Lower lobe of right lung (tissue), 2 donors: ENCODE measurements around the gene PHOSPHO2. TPM values are rescaled to one million over a fixed set of nuclear protein-coding genes. Genes with fewer than 3 reads are reported as not detected.

Experiments used
- ATAC-seq, 2 donors: fragments of 200-7000 bp; cut with Tn5 transposase; one replicate each; pipeline ENCODE4 v1.9.1; 2020 to 2022; ENCODE audit warnings: mild to moderate bottlenecking in 2 of 2, moderate library complexity in 2 of 2
- DNase-seq: peaks from one replicate; pipeline ENCODE4 v3.0.0-alpha.2; 2020
- H3K27ac ChIP-seq: fragments of 200-600 bp; one replicate; pipeline ENCODE4 v1.8.0; 2022
- H3K27me3 ChIP-seq: fragments of 200-600 bp; one replicate; pipeline ENCODE4 v1.8.0; 2022; ENCODE audit warnings: low read depth
- H3K36me3 ChIP-seq: fragments of 200-600 bp; one replicate; pipeline ENCODE4 v1.8.0; 2022; ENCODE audit warnings: mild to moderate bottlenecking
- H3K4me1 ChIP-seq: fragments of 200-600 bp; one replicate; pipeline ENCODE4 v1.8.0; 2022
- H3K4me3 ChIP-seq: fragments of 200-600 bp; one replicate; pipeline ENCODE4 v1.8.0; 2022; ENCODE audit warnings: mild to moderate bottlenecking
- H3K9me3 ChIP-seq: fragments of 200-600 bp; one replicate; pipeline ENCODE4 v1.8.0; 2022
- intact Hi-C: fragments of 100-400 bp; cut with DNase I; formaldehyde crosslinking; loops from one replicate; pipeline ENCODE4 v1.11.0; 2022
- long read RNA-seq: library from polyadenylated mRNA; unstranded; transcript quantifications from one replicate; pipeline ENCODE4 v2.0.0, GENCODE V29; 2021
- total RNA-seq: library from RNA; stranded (reverse); fragmentation: NEBNext Ultra II Directional; extraction: Animal tissue kit (Norgen Biotek cat#: 25700); gene quantifications from one replicate; pipeline ENCODE4 v1.2.1, GENCODE V29; 2021
- TF ChIP-seq, protein P1 (sequence below): fragments of 200-600 bp; IDR thresholded peaks from one replicate; pipeline ENCODE4 v1.8.0; 2022; ENCODE audit warnings: antibody characterized with exemption, mild to moderate bottlenecking
- donor health status: DM: no; HTN: yes; CAD: no; lungs with severe emphysema.

PHOSPHO2 gene, protein sequence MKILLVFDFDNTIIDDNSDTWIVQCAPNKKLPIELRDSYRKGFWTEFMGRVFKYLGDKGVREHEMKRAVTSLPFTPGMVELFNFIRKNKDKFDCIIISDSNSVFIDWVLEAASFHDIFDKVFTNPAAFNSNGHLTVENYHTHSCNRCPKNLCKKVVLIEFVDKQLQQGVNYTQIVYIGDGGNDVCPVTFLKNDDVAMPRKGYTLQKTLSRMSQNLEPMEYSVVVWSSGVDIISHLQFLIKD
- 6.1 TPM for total RNA-seq
- long read RNA-seq, partial matches to known transcripts: 1 of 4 reads
- long read RNA-seq, other reads (novel, unspliced or antisense): 1 of 4 reads

DNA sequence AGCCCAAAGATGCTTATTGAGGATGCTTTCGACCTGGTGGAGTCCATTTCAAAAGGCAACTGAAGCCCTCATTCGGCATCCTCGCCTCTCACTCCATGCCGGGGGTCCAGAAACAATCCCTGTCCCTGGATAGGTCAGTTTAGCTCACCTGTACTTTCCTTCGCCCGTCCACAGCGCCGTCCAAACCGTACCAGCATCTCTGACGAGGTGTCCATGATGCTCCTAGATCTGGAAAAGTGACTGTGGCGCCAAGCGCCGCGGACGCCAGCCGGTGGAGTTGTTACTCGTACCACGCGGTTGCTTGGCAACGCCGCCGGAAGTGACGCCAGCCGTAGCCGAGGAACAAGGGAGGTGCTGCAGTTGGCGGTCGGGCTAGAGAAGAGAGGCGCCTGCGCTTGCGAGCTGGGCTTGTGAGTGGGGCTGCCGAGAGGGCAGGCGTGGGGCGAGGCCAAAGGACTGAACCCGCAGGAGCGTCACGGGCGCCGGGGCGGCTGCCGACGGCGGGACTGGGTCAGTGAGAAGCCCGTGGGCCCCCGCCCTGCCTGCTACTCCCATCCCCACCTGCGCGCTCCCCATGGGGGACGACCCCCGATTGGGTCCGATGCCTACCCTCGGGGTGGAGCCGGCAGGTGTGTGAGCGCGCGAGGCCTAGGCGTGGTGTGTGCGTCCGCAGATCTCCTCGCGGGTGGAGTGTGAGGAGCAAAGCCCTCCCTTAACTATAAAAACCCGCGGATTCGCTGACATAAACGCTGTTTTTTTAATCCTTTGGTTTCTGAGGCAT, at the start of gene PHOSPHO2, which contains the start of gene CFAP210:
PHOSPHO2 (plus strand) TSS at position 357 of the 781 bp plus-strand sequence. CDS start 6,503 bp downstream, outside the sequence.
CFAP210 (minus strand) TSS at position 293 of the 781 bp plus-strand sequence; CDS start at position 215, 78 bp downstream.
- peak; percentile 99 to 100 for ATAC-seq
- H3K4me1 ChIP-seq: peaks cover 15% of the 10 kb centered on the region
- peak; percentile 100 for DNase-seq
- peak within 1 kb of the TSS; percentile 83 for H3K4me3 ChIP-seq
- no peaks in the 10 kb centered on the region for H3K9me3 ChIP-seq
- peaks cover 6% of the 10 kb centered on the region for H3K36me3 ChIP-seq
- H3K27ac ChIP-seq: peak within 1 kb of the TSS; percentile 97
- intact Hi-C loops: no loop called here
- no peaks in the 10 kb centered on the region for H3K27me3 ChIP-seq
- TF ChIP-seq, protein P1, sequence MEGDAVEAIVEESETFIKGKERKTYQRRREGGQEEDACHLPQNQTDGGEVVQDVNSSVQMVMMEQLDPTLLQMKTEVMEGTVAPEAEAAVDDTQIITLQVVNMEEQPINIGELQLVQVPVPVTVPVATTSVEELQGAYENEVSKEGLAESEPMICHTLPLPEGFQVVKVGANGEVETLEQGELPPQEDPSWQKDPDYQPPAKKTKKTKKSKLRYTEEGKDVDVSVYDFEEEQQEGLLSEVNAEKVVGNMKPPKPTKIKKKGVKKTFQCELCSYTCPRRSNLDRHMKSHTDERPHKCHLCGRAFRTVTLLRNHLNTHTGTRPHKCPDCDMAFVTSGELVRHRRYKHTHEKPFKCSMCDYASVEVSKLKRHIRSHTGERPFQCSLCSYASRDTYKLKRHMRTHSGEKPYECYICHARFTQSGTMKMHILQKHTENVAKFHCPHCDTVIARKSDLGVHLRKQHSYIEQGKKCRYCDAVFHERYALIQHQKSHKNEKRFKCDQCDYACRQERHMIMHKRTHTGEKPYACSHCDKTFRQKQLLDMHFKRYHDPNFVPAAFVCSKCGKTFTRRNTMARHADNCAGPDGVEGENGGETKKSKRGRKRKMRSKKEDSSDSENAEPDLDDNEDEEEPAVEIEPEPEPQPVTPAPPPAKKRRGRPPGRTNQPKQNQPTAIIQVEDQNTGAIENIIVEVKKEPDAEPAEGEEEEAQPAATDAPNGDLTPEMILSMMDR: no peak

DNA sequence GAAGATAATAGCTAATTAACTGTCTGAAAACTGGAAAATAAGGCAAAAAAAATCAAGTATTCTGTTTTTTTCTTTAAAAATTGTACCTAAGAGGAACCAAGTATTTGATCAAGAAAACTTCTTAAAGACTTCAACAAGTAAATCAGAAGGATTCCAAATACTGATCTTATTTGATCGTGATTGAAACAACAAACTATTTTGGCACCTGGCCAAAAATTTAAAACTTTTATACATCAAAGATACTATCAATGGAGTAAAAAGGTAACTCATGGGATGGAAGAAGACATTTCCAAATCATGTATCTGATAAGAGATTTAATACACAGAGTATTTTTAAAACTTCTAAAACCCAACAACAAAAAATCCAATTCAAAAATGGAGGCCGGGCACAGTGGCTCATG, 46.8 kb upstream of the PHOSPHO2 start:
- ATAC-seq (no peak), DNase-seq (no peak)
- no peak overlapping the region for H3K27ac ChIP-seq
- no peaks in the 10 kb centered on the region for H3K4me1 ChIP-seq
- H3K4me3 ChIP-seq: no peak overlapping the region
- H3K9me3 ChIP-seq: no peaks in the 10 kb centered on the region
- no peaks in the 10 kb centered on the region for H3K36me3 ChIP-seq
- TF ChIP-seq, protein P1: no peak
- intact Hi-C loops: no loop called here
- no peaks in the 10 kb centered on the region for H3K27me3 ChIP-seq

DNA sequence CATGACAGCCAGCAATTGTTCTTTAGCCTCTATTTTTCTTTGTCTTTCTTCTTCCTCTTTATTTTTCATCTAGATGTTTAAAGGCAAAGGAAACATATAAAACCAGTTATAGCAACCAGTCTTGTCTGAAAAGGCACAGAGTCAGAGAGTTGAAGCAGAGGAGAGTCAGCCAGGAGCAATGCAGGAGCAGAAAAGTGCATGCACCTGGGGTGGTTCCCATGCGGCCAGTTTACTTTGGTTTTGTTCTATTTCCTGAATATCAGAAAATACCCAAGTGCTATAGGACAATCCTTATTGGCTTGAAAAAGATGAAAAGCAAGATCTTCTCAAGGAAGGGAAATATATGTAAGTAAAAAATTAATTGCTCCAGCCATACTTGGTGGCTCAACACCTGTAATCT, 45.0 kb upstream of the PHOSPHO2 start:
- Histone ChIP-seq H3K4me3 (no peak overlapping the region), H3K36me3 (no peaks in the 10 kb centered on the region), H3K9me3 (no peaks in the 10 kb centered on the region), H3K27me3 (no peaks in the 10 kb centered on the region), H3K27ac (no peak overlapping the region), H3K4me1 (no peaks in the 10 kb centered on the region)
- ATAC-seq (no peak), DNase-seq (no peak)
- TF ChIP-seq, protein P1: no peak
- intact Hi-C loops: no loop called here

DNA sequence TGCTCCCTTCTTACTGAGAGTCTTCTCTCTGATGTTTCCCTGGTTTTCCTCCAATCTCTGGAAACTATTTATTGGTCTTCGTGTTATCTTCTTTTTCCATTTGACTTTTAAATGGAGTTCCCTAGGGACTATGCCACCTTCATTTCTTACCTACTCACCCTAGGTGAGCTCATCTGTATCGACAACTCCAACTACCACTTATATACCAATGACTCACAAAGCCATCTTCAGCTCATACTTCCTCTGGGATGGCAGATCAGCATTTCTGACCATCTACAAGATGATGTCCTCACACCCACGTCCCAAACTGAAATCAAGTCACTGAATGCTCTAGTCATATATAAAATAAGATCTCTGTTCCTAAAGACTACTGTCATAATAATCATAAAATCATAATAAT, 40.6 kb upstream of the PHOSPHO2 start:
- TF ChIP-seq, protein P1: no peak
- Histone ChIP-seq H3K36me3 (no peaks in the 10 kb centered on the region), H3K27me3 (no peaks in the 10 kb centered on the region), H3K27ac (no peak overlapping the region), H3K4me3 (no peak overlapping the region), H3K9me3 (no peaks in the 10 kb centered on the region), H3K4me1 (no peaks in the 10 kb centered on the region)
- intact Hi-C loops: no loop called here
- DNase-seq (no peak), ATAC-seq (no peak)

DNA sequence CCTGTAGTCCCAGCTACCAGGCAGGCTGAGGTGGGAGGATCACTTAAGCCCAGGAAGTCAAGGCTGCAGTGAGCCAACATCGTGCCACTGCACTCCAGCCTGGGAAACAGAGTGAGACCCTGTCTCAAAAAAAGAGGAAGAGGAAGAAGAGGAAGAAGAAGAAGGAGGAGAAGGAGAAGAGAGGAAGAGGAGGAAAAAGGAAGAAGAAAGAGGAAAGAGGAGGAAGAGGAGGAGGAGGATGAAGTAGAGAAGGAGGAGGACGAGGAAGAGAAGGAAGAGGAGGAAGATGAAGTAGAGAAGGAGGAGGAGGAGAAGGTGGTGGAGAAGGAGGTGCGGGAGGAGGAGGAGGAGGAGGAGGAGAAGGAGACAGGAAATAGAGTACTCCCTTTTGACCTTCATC, 38.1 kb upstream of the PHOSPHO2 start:
- Histone ChIP-seq H3K9me3 (no peaks in the 10 kb centered on the region), H3K4me1 (no peaks in the 10 kb centered on the region), H3K4me3 (no peak overlapping the region), H3K36me3 (no peaks in the 10 kb centered on the region), H3K27ac (no peak overlapping the region), H3K27me3 (no peaks in the 10 kb centered on the region)
- intact Hi-C loops: no loop called here
- ATAC-seq (no peak), DNase-seq (no peak)
- TF ChIP-seq, protein P1: no peak
